Sigmoid colon (tissue), 7 donors: ENCODE measurements around the gene OR5B12. TPM values are rescaled to one million over a fixed set of nuclear protein-coding genes. Genes with fewer than 3 reads are reported as not detected.

ENCODE experiments used
- DNase-seq: peaks from one replicate; pipeline ENCODE4 v3.0.0-alpha.2; 2019
- H3K27ac ChIP-seq, 4 donors: fragments of 200-600 bp; sonication (generic); one replicate each; pipeline ENCODE4 v1.5.1; 2016 to 2019; ENCODE audit warnings: mild to moderate bottlenecking in 1 of 4
- H3K27me3 ChIP-seq, 3 donors: fragments of 200-600 bp; sonication (generic); one replicate each; pipeline ENCODE4 v1.5.1; 2019; ENCODE audit warnings: mild to moderate bottlenecking in 1 of 3
- H3K36me3 ChIP-seq, 4 donors: fragments of 200-600 bp; sonication (generic); one replicate each; pipeline ENCODE4 v1.5.1; 2016 to 2019
- H3K4me1 ChIP-seq, 4 donors: fragments of 200-600 bp; sonication (generic); one replicate each; pipeline ENCODE4 v1.5.1; 2017 to 2019
- H3K4me3 ChIP-seq, 4 donors: fragments of 200-600 bp; sonication (generic); one replicate each; pipeline ENCODE4 v1.5.1; 2017 to 2019; ENCODE audit warnings: mild to moderate bottlenecking in 2 of 4, moderate library complexity in 1 of 4
- H3K9me3 ChIP-seq, 4 donors: fragments of 200-600 bp in 3 of 4; sonication (generic) in 3 of 4; one replicate each; pipeline versions ENCODE4 v1.5.1 to v1.6.1; 2013 to 2019
- CTCF ChIP-seq, 4 experiments: fragments of 450-650 bp in 3 of 4; fragments of 200-600 bp in 1 of 4; IDR thresholded peaks; one replicate each; pipeline ENCODE4 v1.5.1; 2016 to 2019; ENCODE audit warnings: antibody characterized with exemption in 4 of 4, mild to moderate bottlenecking in 3 of 4, moderate library complexity in 2 of 4
- EP300 ChIP-seq, 4 donors: sonication (generic); formaldehyde crosslinking; IDR thresholded peaks; one replicate each; pipeline ENCODE4 v1.6.1; 2017; ENCODE audit warnings: antibody characterized with exemption in 4 of 4
- POLR2A ChIP-seq, 2 donors: fragments of 450-650 bp; IDR thresholded peaks; one replicate each; pipeline ENCODE4 v1.6.1; 2016; ENCODE audit warnings: antibody characterized with exemption in 2 of 2, mild to moderate bottlenecking in 2 of 2, moderate library complexity in 2 of 2
- POLR2AphosphoS5 ChIP-seq, 4 donors: sonication (generic); formaldehyde crosslinking; IDR thresholded peaks; one replicate each; pipeline ENCODE4 v1.6.1; 2017; ENCODE audit warnings: antibody characterized with exemption in 4 of 4
- WGBS, 2 donors: extraction: QIAGEN DNeasy Blood & Tissue Kit; methylation state at CpG; one replicate each; pipeline ENCODE4 v1.1.7; 2013; 5-methylcytosine and 5-hydroxymethylcytosine counted together
- intact Hi-C: fragments of 100-400 bp; cut with DNase I; formaldehyde crosslinking; loops from one replicate; pipeline ENCODE4 v1.15.1; 2023
- polyA plus RNA-seq, 3 donors: library from polyadenylated mRNA; stranded (reverse); fragments of 200-250 nt; gene quantifications; one replicate each; pipeline ENCODE4 v1.2.3, GENCODE V29; 2013
- total RNA-seq, 4 donors: library from RNA; depleted of rRNA; stranded (reverse); fragments of >200 nt; gene quantifications; one replicate each; pipeline ENCODE4 v1.1.0, GENCODE V29; 2016
- donor health status: healthy with polysubstance abuse.
- donor health status: Bipolar disorder and iron deficiency.
- donor health status: healthy.

Gene OR5B12
- total and polyA plus RNA-seq, 7 donors: not detected

GRCh38 chr11:58394195-58394594 lies 47.8 kb downstream of the OR5B12 start:
- peaks cover 0 to 5% (median 0%) of the 10 kb centered on the region in 4 donors for H3K9me3 ChIP-seq
- intact Hi-C loops: no loop called here
- H3K27ac ChIP-seq: no peak overlapping the region
- no peaks in the 10 kb centered on the region for H3K27me3 ChIP-seq
- H3K36me3 ChIP-seq: no peaks in the 10 kb centered on the region
- H3K4me3 ChIP-seq: no peak overlapping the region
- H3K4me1 ChIP-seq: no peaks in the 10 kb centered on the region
- TF ChIP-seq POLR2AphosphoS5 (IDR thresholded peaks at IDR 0.05): no peak
- no peak for TF ChIP-seq CTCF (IDR thresholded peaks at IDR 0.05)
- no peak for TF ChIP-seq EP300 (IDR thresholded peaks at IDR 0.05)
- no peak for TF ChIP-seq POLR2A (IDR thresholded peaks at IDR 0.05)
- DNase-seq: no peak

GRCh38 chr11:58392746-58393145 lies 49.3 kb downstream of the OR5B12 start:
- Histone ChIP-seq H3K27ac (no peak overlapping the region), H3K36me3 (no peaks in the 10 kb centered on the region), H3K4me3 (no peak overlapping the region), H3K9me3 (peaks cover 0 to 5% (median 0%) of the 10 kb centered on the region in 4 donors), H3K27me3 (no peaks in the 10 kb centered on the region), H3K4me1 (no peaks in the 10 kb centered on the region)
- TF ChIP-seq POLR2AphosphoS5 (IDR thresholded peaks at IDR 0.05) (no peak), POLR2A (IDR thresholded peaks at IDR 0.05) (no peak), CTCF (IDR thresholded peaks at IDR 0.05) (no peak), EP300 (IDR thresholded peaks at IDR 0.05) (no peak)
- intact Hi-C loops: no loop called here
- no peak for DNase-seq
- WGBS, 2 donors: 17 to 48% methylated on average over 1 of the region's 1 CpG

- H3K4me3 ChIP-seq: no peak overlapping the region
- DNase-seq: no peak
- H3K4me1 ChIP-seq: no peaks in the 10 kb centered on the region
- TF ChIP-seq POLR2AphosphoS5 (IDR thresholded peaks at IDR 0.05) (no peak), EP300 (IDR thresholded peaks at IDR 0.05) (no peak), CTCF (IDR thresholded peaks at IDR 0.05) (no peak), POLR2A (IDR thresholded peaks at IDR 0.05) (no peak)
- H3K36me3 ChIP-seq: no peaks in the 10 kb centered on the region
- WGBS, 2 donors: 92 to 95% methylated on average over 1 of the region's 1 CpG
- intact Hi-C loops: no loop called here
- H3K27me3 ChIP-seq: no peaks in the 10 kb centered on the region
- H3K27ac ChIP-seq: no peak overlapping the region
- peaks cover 0 to 5% (median 0%) of the 10 kb centered on the region in 4 donors for H3K9me3 ChIP-seq
Measured at GRCh38 chr11:58391879-58392278, 50.2 kb downstream of the OR5B12 start.

- Histone ChIP-seq H3K9me3 (peaks cover 0 to 5% (median 0%) of the 10 kb centered on the region in 4 donors), H3K4me3 (no peak overlapping the region), H3K4me1 (no peaks in the 10 kb centered on the region), H3K27me3 (no peaks in the 10 kb centered on the region), H3K27ac (no peak overlapping the region), H3K36me3 (no peaks in the 10 kb centered on the region)
- intact Hi-C loops: no loop called here
- TF ChIP-seq POLR2A (IDR thresholded peaks at IDR 0.05) (no peak), CTCF (IDR thresholded peaks at IDR 0.05) (no peak), POLR2AphosphoS5 (IDR thresholded peaks at IDR 0.05) (no peak), EP300 (IDR thresholded peaks at IDR 0.05) (no peak)
- WGBS, 2 donors: 85 to 89% methylated on average over 18 of the region's 18 CpGs
- no peak for DNase-seq
Measured at GRCh38 chr11:58390551-58391063, 51.4 kb downstream of the OR5B12 start.

Other genes with a start within 250 kb of the OR5B12 start
- not detected for gene OR1S2, start 238.1 kb downstream of the OR5B12 start, total RNA-seq
- gene OR1S2, start 238.1 kb downstream of the OR5B12 start, polyA plus RNA-seq: not detected
- gene OR1S1, start 229.5 kb downstream of the OR5B12 start, total RNA-seq: not detected
- not detected for gene OR1S1, start 229.5 kb downstream of the OR5B12 start, polyA plus RNA-seq
- not detected for gene OR10Q1, start 213.3 kb downstream of the OR5B12 start, total RNA-seq
- gene OR10Q1, start 213.3 kb downstream of the OR5B12 start, polyA plus RNA-seq: not detected
- not detected for gene OR10W1, start 174.0 kb downstream of the OR5B12 start, total RNA-seq
- gene OR10W1, start 174.0 kb downstream of the OR5B12 start, polyA plus RNA-seq: not detected
- gene OR5B17, start 83.2 kb downstream of the OR5B12 start, total RNA-seq: not detected
- gene OR5B17, start 83.2 kb downstream of the OR5B12 start, polyA plus RNA-seq: not detected
- gene OR5B3, start 35.4 kb downstream of the OR5B12 start, total RNA-seq: not detected
- gene OR5B3, start 35.4 kb downstream of the OR5B12 start, polyA plus RNA-seq: not detected
- gene OR5B2, start 14.1 kb downstream of the OR5B12 start, total RNA-seq: under 1 TPM in 1 of 4 donors, not detected in 3; 0.36 TPM
- gene OR5B2, start 14.1 kb downstream of the OR5B12 start, polyA plus RNA-seq: not detected
- gene OR5B21, start 65.9 kb upstream of the OR5B12 start, total RNA-seq: under 1 TPM in 1 of 4 donors, not detected in 3; 0.83 TPM
- not detected for gene OR5B21, start 65.9 kb upstream of the OR5B12 start, polyA plus RNA-seq
- gene LPXN, start 133.6 kb upstream of the OR5B12 start, total RNA-seq: 10 to 100 TPM in 1 of 4 donors, 1 to 10 TPM in 3; 4.8 to 11.4 (median 6.9) TPM
- 10 to 100 TPM; 12.0 to 26.8 (median 13.6) TPM for gene LPXN, start 133.6 kb upstream of the OR5B12 start, polyA plus RNA-seq
- 10 to 100 TPM; 68.4 to 77.4 (median 74.0) TPM for gene ZFP91, start 136.8 kb upstream of the OR5B12 start, total RNA-seq
- 10 to 100 TPM; 31.6 to 43.2 (median 34.2) TPM for gene ZFP91, start 136.8 kb upstream of the OR5B12 start, polyA plus RNA-seq
- 1 to 10 TPM; 1.2 to 1.8 (median 1.7) TPM for gene CNTF, start 180.4 kb upstream of the OR5B12 start, total RNA-seq
- gene CNTF, start 180.4 kb upstream of the OR5B12 start, polyA plus RNA-seq: under 1 TPM in 1 of 3 donors, not detected in 2; 0.87 TPM